WERI-Rb-1 (cell line): ENCODE data around the gene PROSER3.
"Not testable (repeated sequence)": the region's sequence is repeated elsewhere in the genome, so short reads cannot be mapped to it uniquely, and the experiment has no call there.

Experiments
- DNase-seq: peaks from one replicate; pipeline ENCODE4 v3.0.0-alpha.2; 2020
- H3K27ac ChIP-seq: fragments of 250-450 bp; sonication (Bioruptor Pico); 2 replicates; pipeline ENCODE4 v1.5.1; 2020; ENCODE audit warnings: mild to moderate bottlenecking, moderate library complexity
- H3K27me3 ChIP-seq: fragments of 250-450 bp; sonication (Bioruptor Pico); 2 replicates; pipeline ENCODE4 v1.5.1; 2021; ENCODE audit warnings: mild to moderate bottlenecking, low read depth, moderate library complexity; ENCODE audit not compliant: insufficient read depth, severe bottlenecking
- H3K36me3 ChIP-seq: fragments of 250-450 bp; sonication (Bioruptor Pico); 2 replicates; pipeline ENCODE4 v1.5.1; 2020; ENCODE audit warnings: mild to moderate bottlenecking, moderate library complexity
- H3K4me3 ChIP-seq: 2 replicates; pipeline ENCODE4 v1.5.1; 2011; ENCODE audit warnings: low read depth, mild to moderate bottlenecking, control low read depth, low read length
- H3K9me3 ChIP-seq: fragments of 250-450 bp; sonication (Bioruptor Pico); 2 replicates; pipeline ENCODE4 v1.5.1; 2021; ENCODE audit warnings: mild to moderate bottlenecking, moderate library complexity; ENCODE audit not compliant: severe bottlenecking
- CTCF ChIP-seq: IDR thresholded peaks from 2 replicates; pipeline ENCODE4 v1.5.1; 2011; ENCODE audit warnings: low read depth, mild to moderate bottlenecking, control low read depth, inconsistent platforms, low read length

Gene PROSER3

DNA sequence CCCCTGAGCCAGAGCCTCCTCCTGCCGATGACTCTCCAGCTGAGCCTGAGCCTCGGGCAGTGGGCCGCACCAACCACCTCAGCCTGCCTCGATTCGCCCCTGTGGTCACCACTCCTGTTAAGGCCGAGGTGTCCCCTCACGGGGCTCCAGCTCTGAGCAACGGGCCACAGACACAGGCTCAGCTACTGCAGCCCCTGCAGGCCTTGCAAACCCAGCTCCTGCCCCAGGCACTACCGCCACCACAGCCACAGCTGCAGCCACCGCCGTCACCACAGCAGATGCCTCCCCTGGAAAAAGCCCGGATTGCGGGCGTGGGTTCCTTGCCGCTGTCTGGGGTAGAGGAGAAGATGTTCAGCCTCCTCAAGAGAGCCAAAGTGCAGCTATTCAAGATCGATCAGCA, 36.6 kb upstream of the PROSER3 start:
- H3K36me3 ChIP-seq, result peaks cover 64% of the 10 kb centered on the region
- H3K27me3 ChIP-seq, result no peaks in the 10 kb centered on the region
- TF ChIP-seq CTCF, result no peak

DNA sequence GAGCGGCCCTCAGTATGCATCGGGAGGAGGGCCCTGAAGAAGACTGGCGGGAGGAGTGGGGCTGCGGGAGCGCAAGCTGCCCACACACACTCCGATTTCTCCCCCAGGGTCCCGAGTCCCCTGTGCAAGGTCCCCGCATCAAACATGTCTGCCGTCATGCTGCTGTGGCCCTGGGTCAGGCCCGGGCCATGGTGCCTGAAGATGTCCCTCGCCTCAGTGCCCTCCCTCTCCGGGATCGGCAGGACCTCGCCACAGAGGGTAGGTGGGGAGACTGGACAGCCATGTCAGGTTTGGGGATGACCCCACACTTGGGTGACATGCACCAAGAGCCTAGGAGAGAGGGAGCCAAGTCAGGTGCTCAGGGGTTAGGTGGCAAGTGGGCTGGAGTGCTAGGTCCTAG, 35.5 kb upstream of the PROSER3 start:
- DNase-seq, result no peak
- H3K36me3 ChIP-seq, result peaks cover 73% of the 10 kb centered on the region
- H3K27ac ChIP-seq, result no peak overlapping the region
- no peaks in the 10 kb centered on the region for H3K9me3 ChIP-seq
- H3K27me3 ChIP-seq, result no peaks in the 10 kb centered on the region
- TF ChIP-seq CTCF, result no peak
- H3K4me3 ChIP-seq, result no peak overlapping the region

More for the DNA sequence above, 36.6 kb upstream of the PROSER3 start:
- DNase-seq, result no peak
- Histone ChIP-seq H3K27ac (no peak overlapping the region), H3K9me3 (no peaks in the 10 kb centered on the region), H3K4me3 (no peak overlapping the region)

DNA sequence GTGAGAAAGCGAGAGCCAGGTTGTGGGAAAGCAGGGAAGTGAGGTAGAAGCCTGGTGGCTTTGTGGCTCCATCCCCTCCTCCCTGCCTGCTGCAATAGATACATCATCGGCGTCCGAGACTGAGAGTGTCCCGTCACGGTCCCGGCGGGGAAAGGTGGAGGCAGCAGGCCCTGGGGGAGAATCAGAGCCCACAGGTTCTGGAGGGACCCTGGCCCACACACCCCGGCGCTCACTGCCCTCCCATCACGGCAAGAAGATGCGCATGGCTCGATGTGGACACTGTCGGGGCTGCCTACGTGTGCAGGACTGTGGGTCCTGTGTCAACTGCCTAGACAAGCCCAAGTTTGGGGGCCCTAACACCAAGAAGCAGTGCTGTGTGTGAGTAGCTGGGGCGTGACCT, 35.1 kb upstream of the PROSER3 start:
- Histone ChIP-seq H3K27me3 (no peaks in the 10 kb centered on the region), H3K27ac (no peak overlapping the region), H3K36me3 (peaks cover 77% of the 10 kb centered on the region), H3K9me3 (no peaks in the 10 kb centered on the region), H3K4me3 (no peak overlapping the region)
- DNase-seq, result no peak
- no peak for TF ChIP-seq CTCF

DNA sequence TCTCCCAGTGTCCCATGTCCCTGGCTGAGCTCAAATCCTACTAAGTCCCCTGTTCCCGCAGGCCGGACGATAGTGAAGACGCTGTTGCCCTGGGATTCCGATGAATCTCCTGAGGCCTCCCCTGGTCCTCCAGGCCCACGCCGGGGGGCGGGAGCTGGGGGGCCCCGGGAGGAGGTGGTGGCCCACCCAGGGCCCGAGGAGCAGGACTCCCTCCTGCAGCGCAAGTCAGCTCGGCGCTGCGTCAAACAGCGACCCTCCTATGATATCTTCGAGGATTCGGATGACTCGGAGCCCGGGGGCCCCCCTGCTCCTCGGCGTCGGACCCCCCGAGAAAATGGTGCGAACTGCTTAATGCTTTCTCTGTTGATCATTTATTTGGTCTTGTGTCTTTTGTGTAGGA, 34.3 kb upstream of the PROSER3 start:
- no peak for DNase-seq
- no peaks in the 10 kb centered on the region for H3K9me3 ChIP-seq
- no peak for TF ChIP-seq CTCF
- peaks cover 85% of the 10 kb centered on the region for H3K36me3 ChIP-seq
- no peak overlapping the region for H3K4me3 ChIP-seq
- H3K27me3 ChIP-seq, result no peaks in the 10 kb centered on the region
- no peak overlapping the region for H3K27ac ChIP-seq

- H3K9me3 ChIP-seq, H3K4me3 ChIP-seq, H3K27me3 ChIP-seq, DNase-seq, H3K27ac ChIP-seq: not testable (repeated sequence)
- peaks cover 89% of the 10 kb centered on the region for H3K36me3 ChIP-seq
Measured at GRCh38 chr19:35724132-35724531, 33.8 kb upstream of the PROSER3 start.

DNA sequence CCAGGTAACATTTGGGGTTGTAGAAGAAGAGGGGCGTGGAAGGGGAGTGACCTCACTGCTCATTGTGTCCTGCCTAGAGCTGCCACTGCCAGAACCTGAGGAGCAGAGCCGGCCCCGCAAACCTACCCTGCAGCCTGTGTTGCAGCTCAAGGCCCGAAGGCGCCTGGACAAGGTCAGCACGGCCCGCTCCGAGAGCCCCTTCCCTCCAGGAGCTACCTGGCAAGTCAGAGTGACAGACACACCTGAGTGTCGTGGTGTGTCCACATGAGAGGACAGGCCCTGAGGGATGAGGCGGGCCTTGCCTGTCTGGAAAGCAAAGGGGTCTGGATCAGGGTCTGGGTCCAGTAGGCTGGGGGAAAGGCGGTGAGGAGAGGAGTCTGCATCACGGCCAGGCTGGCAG, 33.4 kb upstream of the PROSER3 start:
- no peak for DNase-seq
- no peaks in the 10 kb centered on the region for H3K27me3 ChIP-seq
- no peak overlapping the region for H3K4me3 ChIP-seq
- TF ChIP-seq CTCF, result no peak
- no peaks in the 10 kb centered on the region for H3K9me3 ChIP-seq
- peaks cover 91% of the 10 kb centered on the region for H3K36me3 ChIP-seq
- H3K27ac ChIP-seq, result no peak overlapping the region
